ENCODE results near the gene PHYHD1.

Gene PHYHD1

GRCh38 chr9:128920381-128921058, at the start of gene PHYHD1:
Gene PHYHD1, plus strand, starts transcription at chr9:128920982. Its CDS starts 1,342 bp downstream, at chr9:128922324.
- no peak within 1 kb of the TSS for H3K4me3 Mint-ChIP-seq
- no peaks in the 10 kb centered on the region for H3K9me3 Mint-ChIP-seq
- H3K27ac Mint-ChIP-seq: peak within 1 kb of the TSS; percentile 38
- peaks cover 15% of the 10 kb centered on the region for H3K36me3 Mint-ChIP-seq
- ATAC-seq (ENCODE audit: low read depth): no peak
- no peaks in the 10 kb centered on the region for H3K4me1 Mint-ChIP-seq
- DNase-seq (ENCODE audit: low spot score in 2 of 2): no peak
- H3K27me3 Mint-ChIP-seq: no peaks in the 10 kb centered on the region

- Mint-ChIP-seq H3K4me3 (no peak overlapping the region), H3K27ac (no peak overlapping the region), H3K27me3 (no peaks in the 10 kb centered on the region), H3K4me1 (peaks cover 9% of the 10 kb centered on the region), H3K36me3 (peaks cover 2% of the 10 kb centered on the region), H3K9me3 (no peaks in the 10 kb centered on the region)
- no peak for DNase-seq (ENCODE audit: low spot score in 2 of 2)
- no peak for ATAC-seq (ENCODE audit: low read depth)
These were observed 42.9 kb upstream of the PHYHD1 start for GRCh38 chr9:128877852-128878251.

GRCh38 chr9:128881884-128882676, 38.7 kb upstream of the PHYHD1 start, which contains the start of the genes KYAT1 and LRRC8A:
Gene KYAT1, minus strand, starts transcription at chr9:128881950. Its CDS starts 36,545 bp downstream, at chr9:128845405.
Gene LRRC8A, plus strand, starts transcription at chr9:128882133. Its CDS starts 25,032 bp downstream, at chr9:128907165.
- peak; percentile 89 for ATAC-seq (ENCODE audit: low read depth)

GRCh38 chr9:128882677-128883603, 37.8 kb upstream of the PHYHD1 start:
- Mint-ChIP-seq H3K9me3 (no peaks in the 10 kb centered on the region), H3K36me3 (peaks cover 8% of the 10 kb centered on the region), H3K27me3 (no peaks in the 10 kb centered on the region), H3K4me1 (peaks cover 23% of the 10 kb centered on the region), H3K4me3 (peak overlapping the region; percentile 98), H3K27ac (peak overlapping the region; percentile 90)
- ATAC-seq (ENCODE audit: low read depth) (no peak), DNase-seq (ENCODE audit: low spot score in 2 of 2) (no peak)

More at GRCh38 chr9:128881884-128882676, 38.7 kb upstream of the PHYHD1 start, which contains the start of the genes KYAT1 and LRRC8A:
- Mint-ChIP-seq H3K4me1 (peaks cover 25% of the 10 kb centered on the region), H3K4me3 (peak within 1 kb of the TSS; percentile 98), H3K27ac (peak within 1 kb of the TSS; percentile 90), H3K36me3 (peaks cover 10% of the 10 kb centered on the region), H3K9me3 (no peaks in the 10 kb centered on the region), H3K27me3 (no peaks in the 10 kb centered on the region)
- DNase-seq (ENCODE audit: low spot score in 2 of 2): peak; percentile 95 to 97

- Mint-ChIP-seq H3K27me3 (no peaks in the 10 kb centered on the region), H3K4me1 (peaks cover 23% of the 10 kb centered on the region), H3K36me3 (peaks cover 11% of the 10 kb centered on the region), H3K9me3 (no peaks in the 10 kb centered on the region), H3K27ac (no peak overlapping the region), H3K4me3 (peak overlapping the region; percentile 19)
- no peak for ATAC-seq (ENCODE audit: low read depth)
- no peak for DNase-seq (ENCODE audit: low spot score in 2 of 2)
These were observed 36.6 kb upstream of the PHYHD1 start for GRCh38 chr9:128884164-128884563.

- H3K4me3 Mint-ChIP-seq: no peak overlapping the region
- H3K27me3 Mint-ChIP-seq: no peaks in the 10 kb centered on the region
- peaks cover 12% of the 10 kb centered on the region for H3K36me3 Mint-ChIP-seq
- no peaks in the 10 kb centered on the region for H3K9me3 Mint-ChIP-seq
- H3K4me1 Mint-ChIP-seq: peaks cover 23% of the 10 kb centered on the region
- DNase-seq (ENCODE audit: low spot score in 2 of 2) (no peak), ATAC-seq (ENCODE audit: low read depth) (no peak)
- H3K27ac Mint-ChIP-seq: peak overlapping the region; percentile 77
These were observed 35.4 kb upstream of the PHYHD1 start for GRCh38 chr9:128885376-128885775.

- Mint-ChIP-seq H3K4me1 (peaks cover 22% of the 10 kb centered on the region), H3K4me3 (no peak overlapping the region), H3K27ac (no peak overlapping the region)
These were observed 35.0 kb upstream of the PHYHD1 start for GRCh38 chr9:128885798-128886197.

GRCh38 chr9:128886211-128886891, 34.4 kb upstream of the PHYHD1 start:
- H3K9me3 Mint-ChIP-seq: no peaks in the 10 kb centered on the region
- no peak overlapping the region for H3K4me3 Mint-ChIP-seq
- H3K36me3 Mint-ChIP-seq: peaks cover 14% of the 10 kb centered on the region
- peak overlapping the region; percentile 11 for H3K27ac Mint-ChIP-seq
- DNase-seq (ENCODE audit: low spot score in 2 of 2): no peak
- H3K27me3 Mint-ChIP-seq: no peaks in the 10 kb centered on the region
- ATAC-seq (ENCODE audit: low read depth): no peak
- H3K4me1 Mint-ChIP-seq: peaks cover 21% of the 10 kb centered on the region

More at GRCh38 chr9:128885798-128886197, 35.0 kb upstream of the PHYHD1 start:
- H3K27me3 Mint-ChIP-seq: no peaks in the 10 kb centered on the region
- no peak for ATAC-seq (ENCODE audit: low read depth)
- DNase-seq (ENCODE audit: low spot score in 2 of 2): no peak
- H3K9me3 Mint-ChIP-seq: no peaks in the 10 kb centered on the region
- H3K36me3 Mint-ChIP-seq: peaks cover 14% of the 10 kb centered on the region

DNA sequence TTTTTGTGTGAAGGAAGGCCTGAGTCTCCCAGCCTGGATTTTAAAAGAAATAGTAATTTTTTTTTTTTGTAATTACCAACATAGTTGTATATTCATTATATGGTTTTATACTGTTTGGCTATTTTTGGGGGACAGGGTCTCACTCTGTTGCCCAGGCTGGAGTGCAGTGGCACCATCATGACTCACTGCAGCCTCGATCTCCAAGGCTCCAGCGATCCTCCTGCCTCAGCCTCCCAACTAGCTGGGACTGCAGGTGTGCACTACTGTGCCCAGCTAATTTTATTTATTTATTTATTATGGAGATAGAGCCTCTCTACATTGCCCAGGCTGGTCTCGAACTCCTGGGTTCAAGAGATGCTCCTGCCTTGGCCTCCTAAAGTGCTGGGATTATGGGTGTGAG, 33.7 kb upstream of the PHYHD1 start:
- no peaks in the 10 kb centered on the region for H3K27me3 Mint-ChIP-seq
- H3K4me1 Mint-ChIP-seq: peaks cover 21% of the 10 kb centered on the region
- no peaks in the 10 kb centered on the region for H3K9me3 Mint-ChIP-seq
- ATAC-seq (ENCODE audit: low read depth) (no peak), DNase-seq (ENCODE audit: low spot score in 2 of 2) (no peak)
- H3K4me3 Mint-ChIP-seq: no peak overlapping the region
- H3K36me3 Mint-ChIP-seq: peaks cover 14% of the 10 kb centered on the region
- no peak overlapping the region for H3K27ac Mint-ChIP-seq

- no peaks in the 10 kb centered on the region for H3K27me3 Mint-ChIP-seq
- DNase-seq (ENCODE audit: low spot score in 2 of 2) (no peak), ATAC-seq (ENCODE audit: low read depth) (no peak)
- no peak overlapping the region for H3K4me3 Mint-ChIP-seq
- peaks cover 16% of the 10 kb centered on the region for H3K4me1 Mint-ChIP-seq
- no peak overlapping the region for H3K27ac Mint-ChIP-seq
- H3K9me3 Mint-ChIP-seq: no peaks in the 10 kb centered on the region
- peaks cover 14% of the 10 kb centered on the region for H3K36me3 Mint-ChIP-seq
These were observed 32.9 kb upstream of the PHYHD1 start for GRCh38 chr9:128887914-128888350.

GRCh38 chr9:128891321-128892220, 29.2 kb upstream of the PHYHD1 start:
- ATAC-seq (ENCODE audit: low read depth) (no peak), DNase-seq (ENCODE audit: low spot score in 2 of 2) (no peak)
- no peak overlapping the region for H3K27ac Mint-ChIP-seq
- no peaks in the 10 kb centered on the region for H3K9me3 Mint-ChIP-seq
- H3K4me3 Mint-ChIP-seq: no peak overlapping the region
- H3K4me1 Mint-ChIP-seq: peaks cover 7% of the 10 kb centered on the region
- H3K27me3 Mint-ChIP-seq: no peaks in the 10 kb centered on the region
- H3K36me3 Mint-ChIP-seq: peaks cover 16% of the 10 kb centered on the region

DNA sequence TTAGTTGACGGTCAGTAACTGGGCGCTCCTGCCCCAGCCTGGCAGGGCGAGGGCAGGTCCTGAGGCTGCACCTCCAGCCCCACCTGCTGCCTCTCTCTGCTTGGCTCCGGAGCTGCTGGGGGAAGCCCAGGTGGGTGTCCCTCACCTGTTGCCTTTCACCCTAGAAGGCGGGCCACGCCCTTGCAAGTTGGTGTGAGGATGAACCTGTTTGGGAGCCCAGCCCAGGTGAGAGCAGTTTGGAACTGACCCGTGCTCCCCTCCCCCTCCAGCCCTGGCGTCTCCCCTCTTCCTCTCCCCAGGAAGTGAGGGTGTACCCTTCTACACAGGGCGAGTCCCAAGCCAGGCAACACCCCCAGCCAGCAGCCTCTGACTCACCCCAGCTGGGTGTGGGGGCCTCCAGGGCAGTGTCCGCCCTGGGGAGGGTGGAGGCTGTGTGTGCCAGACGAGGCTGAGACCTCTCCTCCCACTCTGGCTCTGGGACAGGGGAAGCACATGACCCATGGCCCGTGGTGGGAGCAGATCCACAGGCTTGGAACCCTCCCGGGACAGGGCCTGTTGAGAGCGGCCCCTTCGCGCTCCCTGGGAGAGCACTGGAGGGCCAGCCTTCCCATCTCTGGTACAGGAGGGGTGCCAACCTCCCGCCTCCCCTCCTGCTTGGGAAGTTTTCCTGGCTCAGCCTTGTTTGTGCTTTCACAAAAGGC, 28.4 kb upstream of the PHYHD1 start:
- ATAC-seq (ENCODE audit: low read depth) (no peak), DNase-seq (ENCODE audit: low spot score in 2 of 2) (no peak)
- H3K27me3 Mint-ChIP-seq: no peaks in the 10 kb centered on the region
- H3K4me3 Mint-ChIP-seq: no peak overlapping the region
- H3K27ac Mint-ChIP-seq: no peak overlapping the region
- H3K36me3 Mint-ChIP-seq: peaks cover 18% of the 10 kb centered on the region
- H3K9me3 Mint-ChIP-seq: no peaks in the 10 kb centered on the region
- H3K4me1 Mint-ChIP-seq: peaks cover 7% of the 10 kb centered on the region
